Endothelial cell of umbilical vein (primary cell): ENCODE measurements around the gene ZDHHC18.

Source experiments
- EZH2 ChIP-seq: IDR thresholded peaks from 2 replicates; pipeline ENCODE4 v1.6.1; 2012; ENCODE audit warnings: borderline replicate concordance, low read depth, mild to moderate bottlenecking, moderate library complexity, low read length, inconsistent platforms; ENCODE audit not compliant: severe bottlenecking
- POLR2A ChIP-seq: IDR thresholded peaks from 2 replicates; pipeline ENCODE4 v1.6.1; 2012; ENCODE audit warnings: low read depth, mild to moderate bottlenecking, control low read depth, low read length
- POLR2AphosphoS5 ChIP-seq: IDR thresholded peaks from 2 replicates; pipeline ENCODE4 v1.6.1; 2012; ENCODE audit warnings: low read depth, mild to moderate bottlenecking, control low read depth, low read length, moderate library complexity; ENCODE audit not compliant: insufficient read depth
- TF ChIP-seq, protein P1 (sequence below), 2 donors: IDR thresholded peaks; 1 replicate in 1 of 2; 2 replicates in 1 of 2; pipeline ENCODE4 v1.5.1; 2011; ENCODE audit warnings: low read length in 2 of 2, mild to moderate bottlenecking in 2 of 2, moderate library complexity in 2 of 2, control low read depth in 1 of 2, inconsistent platforms in 1 of 2, low read depth in 1 of 2; ENCODE audit not compliant: insufficient read depth in 1 of 2; ENCODE audit errors: extremely low read depth in 1 of 2

GRCh38 chr1:26828411-26828991 lies 2.0 kb downstream of the ZDHHC18 start:
- TF ChIP-seq, protein P1, sequence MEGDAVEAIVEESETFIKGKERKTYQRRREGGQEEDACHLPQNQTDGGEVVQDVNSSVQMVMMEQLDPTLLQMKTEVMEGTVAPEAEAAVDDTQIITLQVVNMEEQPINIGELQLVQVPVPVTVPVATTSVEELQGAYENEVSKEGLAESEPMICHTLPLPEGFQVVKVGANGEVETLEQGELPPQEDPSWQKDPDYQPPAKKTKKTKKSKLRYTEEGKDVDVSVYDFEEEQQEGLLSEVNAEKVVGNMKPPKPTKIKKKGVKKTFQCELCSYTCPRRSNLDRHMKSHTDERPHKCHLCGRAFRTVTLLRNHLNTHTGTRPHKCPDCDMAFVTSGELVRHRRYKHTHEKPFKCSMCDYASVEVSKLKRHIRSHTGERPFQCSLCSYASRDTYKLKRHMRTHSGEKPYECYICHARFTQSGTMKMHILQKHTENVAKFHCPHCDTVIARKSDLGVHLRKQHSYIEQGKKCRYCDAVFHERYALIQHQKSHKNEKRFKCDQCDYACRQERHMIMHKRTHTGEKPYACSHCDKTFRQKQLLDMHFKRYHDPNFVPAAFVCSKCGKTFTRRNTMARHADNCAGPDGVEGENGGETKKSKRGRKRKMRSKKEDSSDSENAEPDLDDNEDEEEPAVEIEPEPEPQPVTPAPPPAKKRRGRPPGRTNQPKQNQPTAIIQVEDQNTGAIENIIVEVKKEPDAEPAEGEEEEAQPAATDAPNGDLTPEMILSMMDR (IDR thresholded peaks at IDR 0.05; ENCODE audit: extremely low read depth in 1 of 2, insufficient read depth in 1 of 2, low read depth in 1 of 2, low read length in 2 of 2): no peak
- TF ChIP-seq POLR2A: no peak
- no peak for TF ChIP-seq POLR2AphosphoS5
- no peak for TF ChIP-seq EZH2
